ENCODE data around the gene RDH13.
A peak's percentile ranks its signal among the peaks of the same experiment; 100 is the strongest.
"Not testable (repeated sequence)": the region's sequence is repeated elsewhere in the genome, so short reads cannot be mapped to it uniquely, and the experiment has no call there.

RDH13 gene

GRCh38 chr19:55062735-55063491 lies at the start of gene RDH13:
TSS of gene RDH13 (minus strand) at chr19:55063148. CDS start at chr19:55063032, 116 bp downstream.
- H3K4me3 ChIP-seq (replicated peaks; ENCODE audit: low read depth, low read length) = peak within 1 kb of the TSS; percentile 64
- peak; percentile 90 for DNase-seq (ENCODE audit: extremely low read depth, low read depth)
- TF ChIP-seq CTCF (IDR thresholded peaks at IDR 0.05; ENCODE audit: low read depth, low read length, missing control alignments) = no peak

- no peak overlapping the region for H3K4me3 ChIP-seq (replicated peaks; ENCODE audit: low read depth, low read length)
- DNase-seq (ENCODE audit: extremely low read depth, low read depth) = no peak
- no peak for TF ChIP-seq CTCF (IDR thresholded peaks at IDR 0.05; ENCODE audit: low read depth, low read length, missing control alignments)
These were observed 49.4 kb upstream of the RDH13 start for GRCh38 chr19:55112246-55112776.

GRCh38 chr19:55111238-55111831 lies 48.4 kb upstream of the RDH13 start:
- no peak overlapping the region for H3K4me3 ChIP-seq (replicated peaks; ENCODE audit: low read depth, low read length)
- TF ChIP-seq CTCF (IDR thresholded peaks at IDR 0.05; ENCODE audit: low read depth, low read length, missing control alignments) = no peak
- DNase-seq (ENCODE audit: extremely low read depth, low read depth) = no peak

GRCh38 chr19:55109527-55110291 lies 46.8 kb upstream of the RDH13 start:
- TF ChIP-seq CTCF (IDR thresholded peaks at IDR 0.05; ENCODE audit: low read depth, low read length, missing control alignments) = no peak
- H3K4me3 ChIP-seq (replicated peaks; ENCODE audit: low read depth, low read length) = no peak overlapping the region
- DNase-seq (ENCODE audit: extremely low read depth, low read depth) = no peak

GRCh38 chr19:55107252-55107651 lies 44.3 kb upstream of the RDH13 start:
- H3K4me3 ChIP-seq (replicated peaks; ENCODE audit: low read depth, low read length); DNase-seq (ENCODE audit: extremely low read depth, low read depth): not testable (repeated sequence)

- no peak for DNase-seq (ENCODE audit: extremely low read depth, low read depth)
- no peak for TF ChIP-seq CTCF (IDR thresholded peaks at IDR 0.05; ENCODE audit: low read depth, low read length, missing control alignments)
- H3K4me3 ChIP-seq (replicated peaks; ENCODE audit: low read depth, low read length) = no peak overlapping the region
These were observed 43.6 kb upstream of the RDH13 start for GRCh38 chr19:55106591-55106990.

- H3K4me3 ChIP-seq (replicated peaks; ENCODE audit: low read depth, low read length) = no peak overlapping the region
- no peak for TF ChIP-seq CTCF (IDR thresholded peaks at IDR 0.05; ENCODE audit: low read depth, low read length, missing control alignments)
- no peak for DNase-seq (ENCODE audit: extremely low read depth, low read depth)
These were observed 42.3 kb upstream of the RDH13 start for GRCh38 chr19:55105237-55105636.
